Neural cell (in vitro differentiated cells): ENCODE data around the gene TPPP3. TPM values are rescaled to one million over a fixed set of nuclear protein-coding genes. Genes with fewer than 3 reads are reported as not detected.

Experiments
- H2AFZ ChIP-seq: fragments of 200-600, 300-800 bp; sonication (generic), shearing (Covaris generic); 2 replicates; pipeline ENCODE4 v1.6.0; 2014; ENCODE audit warnings: low read depth, mild to moderate bottlenecking, antibody characterized with exemption, low read length, moderate library complexity
- H3F3A ChIP-seq: fragments of 200-600 bp; shearing (Covaris generic); 2 replicates; pipeline ENCODE4 v1.6.1; 2016; ENCODE audit warnings: mild to moderate bottlenecking, moderate library complexity, mixed read lengths, antibody characterized with exemption, low read length; ENCODE audit not compliant: insufficient read depth, poor library complexity, severe bottlenecking
- H3K27ac ChIP-seq: fragments of 200-600, 300-800 bp; sonication (generic), shearing (Covaris generic); 2 replicates; pipeline ENCODE4 v1.5.1; 2014; ENCODE audit warnings: mild to moderate bottlenecking, low read length, moderate library complexity
- H3K27me3 ChIP-seq: fragments of 300-800, 200-600 bp; sonication (generic), shearing (Covaris generic); 2 replicates; pipeline ENCODE4 v1.6.0; 2014; ENCODE audit warnings: mild to moderate bottlenecking, low read depth, low read length, moderate library complexity; ENCODE audit not compliant: insufficient read depth
- H3K36me3 ChIP-seq: fragments of 300-800, 200-600 bp; sonication (generic), shearing (Covaris generic); 2 replicates; pipeline ENCODE4 v1.5.1; 2014; ENCODE audit warnings: mild to moderate bottlenecking, antibody characterized with exemption, low read length, moderate library complexity; ENCODE audit not compliant: insufficient read depth
- H3K4me2 ChIP-seq: fragments of 300-800, 200-600 bp; sonication (generic), shearing (Covaris generic); 2 replicates; pipeline ENCODE4 v1.6.0; 2014; ENCODE audit warnings: mild to moderate bottlenecking, low read length
- H3K4me3 ChIP-seq: fragments of 300-800, 200-600 bp; sonication (generic), shearing (Covaris generic); 2 replicates; pipeline ENCODE4 v1.5.1; 2014; ENCODE audit warnings: mild to moderate bottlenecking, low read length, moderate library complexity
- H3K79me2 ChIP-seq: fragments of 200-600 bp; shearing (Covaris generic); replicated peaks from 2 replicates; pipeline ENCODE4 v1.6.0; 2014; ENCODE audit warnings: mild to moderate bottlenecking, low read length, moderate library complexity; ENCODE audit not compliant: insufficient read depth
- H3K9ac ChIP-seq: fragments of 300-800, 200-600 bp; sonication (generic), shearing (Covaris generic); 2 replicates; pipeline ENCODE4 v1.6.1; 2016; ENCODE audit warnings: mild to moderate bottlenecking, low read length, mixed read lengths
- H3K9me2 ChIP-seq: fragments of 200-600 bp; shearing (Covaris generic); 2 replicates; pipeline ENCODE4 v1.6.1; 2016; ENCODE audit warnings: mild to moderate bottlenecking, low read length, mixed read lengths; ENCODE audit not compliant: insufficient read depth
- H3K9me3 ChIP-seq: fragments of 200-600, 300-800 bp; sonication (generic), shearing (Covaris generic); 2 replicates; pipeline ENCODE4 v1.6.1; 2016; ENCODE audit warnings: mild to moderate bottlenecking, mixed run types, low read length, moderate library complexity, mixed read lengths
- H4K20me1 ChIP-seq: fragments of 200-600 bp; shearing (Covaris generic); 2 replicates; pipeline ENCODE4 v1.6.1; 2016; ENCODE audit warnings: mild to moderate bottlenecking, mixed run types; ENCODE audit not compliant: insufficient read depth
- EP300 ChIP-seq: fragments of 450-650 bp; conservative IDR thresholded peaks from 2 replicates; pipeline ENCODE4 v1.6.1; 2014; ENCODE audit warnings: antibody characterized with exemption, mild to moderate bottlenecking, moderate library complexity; ENCODE audit not compliant: poor library complexity, severe bottlenecking
- EZH2 ChIP-seq: fragments of 200-600, 300-800 bp; shearing (Covaris generic), sonication (generic); IDR thresholded peaks from 2 replicates; pipeline ENCODE4 v1.6.1; 2014; ENCODE audit warnings: antibody characterized with exemption, low read length, borderline replicate concordance, mild to moderate bottlenecking; ENCODE audit not compliant: insufficient read depth, poor library complexity, severe bottlenecking
- MXI1 ChIP-seq: fragments of 450-650 bp; conservative IDR thresholded peaks from 2 replicates; pipeline ENCODE4 v1.6.1; 2014; ENCODE audit warnings: antibody characterized with exemption, mild to moderate bottlenecking; ENCODE audit not compliant: poor library complexity, severe bottlenecking
- POLR2AphosphoS5 ChIP-seq: IDR thresholded peaks from 2 replicates; pipeline ENCODE4 v1.6.1; 2012
- RAD21 ChIP-seq: fragments of 450-650 bp; conservative IDR thresholded peaks from 2 replicates; pipeline ENCODE4 v1.6.1; 2014; ENCODE audit warnings: antibody characterized with exemption, mild to moderate bottlenecking, moderate library complexity
- SMC3 ChIP-seq: fragments of 450-650 bp; conservative IDR thresholded peaks from 2 replicates; pipeline ENCODE4 v1.6.1; 2014; ENCODE audit warnings: antibody characterized with exemption, mild to moderate bottlenecking, moderate library complexity; ENCODE audit not compliant: poor library complexity
- TAF1 ChIP-seq: IDR thresholded peaks from 2 replicates; pipeline ENCODE4 v1.6.1; 2012; ENCODE audit warnings: low read depth
- polyA plus RNA-seq: library from polyadenylated mRNA; depleted of rRNA; stranded (reverse); fragments of >200 nt; gene quantifications from 2 replicates; pipeline ENCODE4 v1.2.3, GENCODE V29; 2014
- TF ChIP-seq, protein P1 (sequence below): IDR thresholded peaks from 2 replicates; pipeline ENCODE4 v1.6.1; 2012; ENCODE audit warnings: borderline replicate concordance
- TF ChIP-seq, protein P2 (sequence below): fragments of 450-650 bp; IDR thresholded peaks from 2 replicates; pipeline ENCODE4 v1.5.1; 2014; ENCODE audit warnings: antibody characterized with exemption, mild to moderate bottlenecking, moderate library complexity; ENCODE audit not compliant: poor library complexity, severe bottlenecking

The TPPP3 gene
- polyA plus RNA-seq, 1 donor from 2014 or later: 2.7 TPM

DNA sequence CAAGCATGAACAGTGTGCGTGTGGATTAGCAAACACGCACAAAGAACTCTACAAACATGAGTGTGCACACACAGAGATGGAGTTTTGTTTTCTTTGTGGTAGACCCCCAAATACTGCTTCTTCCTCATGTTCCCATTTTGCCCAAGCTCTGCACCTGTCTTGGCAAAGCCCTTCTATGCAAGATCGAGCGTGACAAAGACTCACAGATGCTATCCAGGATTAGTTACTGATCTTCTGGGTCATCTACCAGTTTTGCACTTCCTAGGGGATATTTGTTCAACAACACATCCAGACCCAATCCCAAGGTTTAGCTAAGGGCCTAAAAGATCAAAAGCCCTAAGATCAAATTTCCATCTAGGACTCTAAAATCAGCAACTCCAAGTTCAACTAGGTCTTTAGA lies 50.7 kb downstream of the TPPP3 start:
- Histone ChIP-seq H3K27me3 (no peaks in the 10 kb centered on the region), H3K79me2 (no peaks in the 10 kb centered on the region), H2AFZ (no peak overlapping the region), H3K4me3 (no peak overlapping the region), H3K4me2 (no peak overlapping the region), H3K9ac (no peak overlapping the region), H3F3A (no peaks in the 10 kb centered on the region), H4K20me1 (no peaks in the 10 kb centered on the region), H3K9me2 (no peaks in the 10 kb centered on the region), H3K36me3 (no peaks in the 10 kb centered on the region), H3K27ac (no peak overlapping the region), H3K9me3 (no peaks in the 10 kb centered on the region)
- TF ChIP-seq MXI1 (no peak), EP300 (no peak), SMC3 (no peak), POLR2AphosphoS5 (no peak), EZH2 (no peak), TAF1 (no peak), RAD21 (no peak)
- TF ChIP-seq, protein P1, sequence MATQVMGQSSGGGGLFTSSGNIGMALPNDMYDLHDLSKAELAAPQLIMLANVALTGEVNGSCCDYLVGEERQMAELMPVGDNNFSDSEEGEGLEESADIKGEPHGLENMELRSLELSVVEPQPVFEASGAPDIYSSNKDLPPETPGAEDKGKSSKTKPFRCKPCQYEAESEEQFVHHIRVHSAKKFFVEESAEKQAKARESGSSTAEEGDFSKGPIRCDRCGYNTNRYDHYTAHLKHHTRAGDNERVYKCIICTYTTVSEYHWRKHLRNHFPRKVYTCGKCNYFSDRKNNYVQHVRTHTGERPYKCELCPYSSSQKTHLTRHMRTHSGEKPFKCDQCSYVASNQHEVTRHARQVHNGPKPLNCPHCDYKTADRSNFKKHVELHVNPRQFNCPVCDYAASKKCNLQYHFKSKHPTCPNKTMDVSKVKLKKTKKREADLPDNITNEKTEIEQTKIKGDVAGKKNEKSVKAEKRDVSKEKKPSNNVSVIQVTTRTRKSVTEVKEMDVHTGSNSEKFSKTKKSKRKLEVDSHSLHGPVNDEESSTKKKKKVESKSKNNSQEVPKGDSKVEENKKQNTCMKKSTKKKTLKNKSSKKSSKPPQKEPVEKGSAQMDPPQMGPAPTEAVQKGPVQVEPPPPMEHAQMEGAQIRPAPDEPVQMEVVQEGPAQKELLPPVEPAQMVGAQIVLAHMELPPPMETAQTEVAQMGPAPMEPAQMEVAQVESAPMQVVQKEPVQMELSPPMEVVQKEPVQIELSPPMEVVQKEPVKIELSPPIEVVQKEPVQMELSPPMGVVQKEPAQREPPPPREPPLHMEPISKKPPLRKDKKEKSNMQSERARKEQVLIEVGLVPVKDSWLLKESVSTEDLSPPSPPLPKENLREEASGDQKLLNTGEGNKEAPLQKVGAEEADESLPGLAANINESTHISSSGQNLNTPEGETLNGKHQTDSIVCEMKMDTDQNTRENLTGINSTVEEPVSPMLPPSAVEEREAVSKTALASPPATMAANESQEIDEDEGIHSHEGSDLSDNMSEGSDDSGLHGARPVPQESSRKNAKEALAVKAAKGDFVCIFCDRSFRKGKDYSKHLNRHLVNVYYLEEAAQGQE: no peak
- TF ChIP-seq, protein P2, sequence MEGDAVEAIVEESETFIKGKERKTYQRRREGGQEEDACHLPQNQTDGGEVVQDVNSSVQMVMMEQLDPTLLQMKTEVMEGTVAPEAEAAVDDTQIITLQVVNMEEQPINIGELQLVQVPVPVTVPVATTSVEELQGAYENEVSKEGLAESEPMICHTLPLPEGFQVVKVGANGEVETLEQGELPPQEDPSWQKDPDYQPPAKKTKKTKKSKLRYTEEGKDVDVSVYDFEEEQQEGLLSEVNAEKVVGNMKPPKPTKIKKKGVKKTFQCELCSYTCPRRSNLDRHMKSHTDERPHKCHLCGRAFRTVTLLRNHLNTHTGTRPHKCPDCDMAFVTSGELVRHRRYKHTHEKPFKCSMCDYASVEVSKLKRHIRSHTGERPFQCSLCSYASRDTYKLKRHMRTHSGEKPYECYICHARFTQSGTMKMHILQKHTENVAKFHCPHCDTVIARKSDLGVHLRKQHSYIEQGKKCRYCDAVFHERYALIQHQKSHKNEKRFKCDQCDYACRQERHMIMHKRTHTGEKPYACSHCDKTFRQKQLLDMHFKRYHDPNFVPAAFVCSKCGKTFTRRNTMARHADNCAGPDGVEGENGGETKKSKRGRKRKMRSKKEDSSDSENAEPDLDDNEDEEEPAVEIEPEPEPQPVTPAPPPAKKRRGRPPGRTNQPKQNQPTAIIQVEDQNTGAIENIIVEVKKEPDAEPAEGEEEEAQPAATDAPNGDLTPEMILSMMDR: no peak

DNA sequence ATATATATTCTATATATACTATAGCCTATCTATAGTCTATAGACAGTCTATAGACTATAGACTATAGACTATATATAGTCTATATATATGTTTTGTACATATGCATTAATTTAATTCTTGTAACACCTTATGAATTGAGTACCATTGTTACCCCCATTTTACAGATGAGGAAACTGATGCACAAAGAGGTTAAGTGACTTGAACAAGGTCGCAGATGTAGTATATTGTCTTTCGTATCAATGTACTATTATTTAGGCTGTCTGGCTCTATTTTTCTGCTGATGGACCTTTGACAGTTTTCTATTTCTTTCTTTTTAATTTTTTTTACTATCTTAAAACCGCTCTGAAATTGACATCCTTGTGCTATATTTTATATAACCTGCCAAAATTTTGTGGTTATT lies 52.0 kb downstream of the TPPP3 start:
- no peaks in the 10 kb centered on the region for H3K9me3 ChIP-seq
- no peak overlapping the region for H3K4me2 ChIP-seq
- no peak overlapping the region for H3K9ac ChIP-seq
- no peaks in the 10 kb centered on the region for H3K27me3 ChIP-seq
- no peaks in the 10 kb centered on the region for H3K36me3 ChIP-seq
- H3K9me2 ChIP-seq: no peaks in the 10 kb centered on the region
- H3K4me3 ChIP-seq: no peak overlapping the region
- no peak overlapping the region for H3K27ac ChIP-seq
- TF ChIP-seq, protein P1: no peak
- TF ChIP-seq EP300: no peak
- no peak for TF ChIP-seq MXI1
- no peak for TF ChIP-seq RAD21
- TF ChIP-seq SMC3: no peak
- TF ChIP-seq, protein P2: no peak
- no peak for TF ChIP-seq POLR2AphosphoS5
- TF ChIP-seq EZH2: no peak
- TF ChIP-seq TAF1: no peak
- no peaks in the 10 kb centered on the region for H3K79me2 ChIP-seq
- H4K20me1 ChIP-seq: no peaks in the 10 kb centered on the region
- no peaks in the 10 kb centered on the region for H3F3A ChIP-seq
- H2AFZ ChIP-seq: no peak overlapping the region
